Skeletal muscle satellite cell (primary cell): Measurements from ENCODE around the gene HOXB6.

Source experiments
- H3K27me3 ChIP-seq: 2 replicates; pipeline ENCODE4 v1.7.0; 2013; ENCODE audit warnings: low read length; ENCODE audit not compliant: control insufficient read depth, insufficient read depth
- H3K36me3 ChIP-seq: 2 replicates; pipeline ENCODE4 v1.7.0; 2013; ENCODE audit warnings: mild to moderate bottlenecking, control low read depth, low read length; ENCODE audit not compliant: insufficient read depth
- H3K4me1 ChIP-seq: 2 replicates; pipeline ENCODE4 v1.7.0; 2013; ENCODE audit warnings: low read length; ENCODE audit not compliant: control insufficient read depth, insufficient read depth
- H3K4me2 ChIP-seq: 2 replicates; pipeline ENCODE4 v1.7.0; 2013; ENCODE audit warnings: mild to moderate bottlenecking, low read length
- H3K4me3 ChIP-seq: 2 replicates; pipeline ENCODE4 v1.7.0; 2013; ENCODE audit warnings: low read length
- H3K9ac ChIP-seq: 2 replicates; pipeline ENCODE4 v1.7.0; 2013; ENCODE audit warnings: mild to moderate bottlenecking, low read depth, low read length, moderate library complexity
- H3K9me3 ChIP-seq: replicated peaks from 2 replicates; pipeline ENCODE4 v1.7.0; 2013; ENCODE audit warnings: mild to moderate bottlenecking, control low read depth, low read length

HOXB6 gene

GRCh38 chr17:48575066-48575582 is 29.7 kb downstream of the HOXB6 start:
- H3K9ac ChIP-seq = no peak overlapping the region
- H3K27me3 ChIP-seq = no peaks in the 10 kb centered on the region
- peaks cover 40% of the 10 kb centered on the region for H3K4me1 ChIP-seq
- H3K9me3 ChIP-seq = no peaks in the 10 kb centered on the region
- H3K4me2 ChIP-seq = no peak overlapping the region
- H3K36me3 ChIP-seq = peaks cover 8% of the 10 kb centered on the region
- no peak overlapping the region for H3K4me3 ChIP-seq

- H3K9me3 ChIP-seq = no peaks in the 10 kb centered on the region
- no peak overlapping the region for H3K4me3 ChIP-seq
- H3K4me1 ChIP-seq = peaks cover 44% of the 10 kb centered on the region
- no peaks in the 10 kb centered on the region for H3K27me3 ChIP-seq
- no peak overlapping the region for H3K4me2 ChIP-seq
- peaks cover 8% of the 10 kb centered on the region for H3K36me3 ChIP-seq
- H3K9ac ChIP-seq = no peak overlapping the region
Measured at GRCh38 chr17:48574505-48575065, 30.2 kb downstream of the HOXB6 start.

- peaks cover 34% of the 10 kb centered on the region for H3K4me1 ChIP-seq
- H3K27me3 ChIP-seq = no peaks in the 10 kb centered on the region
- peak overlapping the region; percentile 85 for H3K9ac ChIP-seq
- no peak overlapping the region for H3K4me3 ChIP-seq
- H3K36me3 ChIP-seq = peaks cover 8% of the 10 kb centered on the region
- H3K9me3 ChIP-seq = no peaks in the 10 kb centered on the region
- H3K4me2 ChIP-seq = peak overlapping the region; percentile 77
Measured at GRCh38 chr17:48571826-48572417, 32.9 kb downstream of the HOXB6 start.

GRCh38 chr17:48571024-48571818 is 33.6 kb downstream of the HOXB6 start:
- Histone ChIP-seq H3K4me2 (peak overlapping the region; percentile 77), H3K4me3 (peak overlapping the region; percentile 60), H3K4me1 (peaks cover 32% of the 10 kb centered on the region), H3K27me3 (no peaks in the 10 kb centered on the region), H3K36me3 (peaks cover 8% of the 10 kb centered on the region), H3K9ac (peak overlapping the region; percentile 85), H3K9me3 (no peaks in the 10 kb centered on the region)

- H3K4me1 ChIP-seq = peaks cover 34% of the 10 kb centered on the region
- H3K36me3 ChIP-seq = peaks cover 4% of the 10 kb centered on the region
- H3K4me3 ChIP-seq = peak overlapping the region; percentile 60
- no peaks in the 10 kb centered on the region for H3K27me3 ChIP-seq
- H3K4me2 ChIP-seq = peak overlapping the region; percentile 77
- peak overlapping the region; percentile 85 for H3K9ac ChIP-seq
- no peaks in the 10 kb centered on the region for H3K9me3 ChIP-seq
Measured at GRCh38 chr17:48570325-48571023, 34.3 kb downstream of the HOXB6 start.

- Histone ChIP-seq H3K9me3 (no peaks in the 10 kb centered on the region), H3K9ac (peak overlapping the region; percentile 85), H3K4me3 (peak overlapping the region; percentile 60), H3K4me2 (peak overlapping the region; percentile 77), H3K27me3 (no peaks in the 10 kb centered on the region), H3K4me1 (peaks cover 41% of the 10 kb centered on the region), H3K36me3 (peaks cover 2% of the 10 kb centered on the region)
Measured at GRCh38 chr17:48569674-48570324, 35.0 kb downstream of the HOXB6 start.

- Histone ChIP-seq H3K4me3 (no peak overlapping the region), H3K36me3 (no peaks in the 10 kb centered on the region), H3K9ac (no peak overlapping the region), H3K27me3 (no peaks in the 10 kb centered on the region), H3K4me1 (peaks cover 46% of the 10 kb centered on the region), H3K4me2 (no peak overlapping the region), H3K9me3 (no peaks in the 10 kb centered on the region)
Measured at GRCh38 chr17:48569240-48569582, 35.6 kb downstream of the HOXB6 start.

GRCh38 chr17:48568499-48569239 is 36.1 kb downstream of the HOXB6 start:
- Histone ChIP-seq H3K4me3 (no peak overlapping the region), H3K9ac (no peak overlapping the region), H3K4me2 (peak overlapping the region; percentile 31), H3K9me3 (no peaks in the 10 kb centered on the region), H3K36me3 (no peaks in the 10 kb centered on the region), H3K4me1 (peaks cover 51% of the 10 kb centered on the region), H3K27me3 (no peaks in the 10 kb centered on the region)

GRCh38 chr17:48567646-48568354 is 37.0 kb downstream of the HOXB6 start:
- no peak overlapping the region for H3K4me3 ChIP-seq
- H3K4me2 ChIP-seq = no peak overlapping the region
- H3K9me3 ChIP-seq = no peaks in the 10 kb centered on the region
- peaks cover 47% of the 10 kb centered on the region for H3K4me1 ChIP-seq
- H3K36me3 ChIP-seq = no peaks in the 10 kb centered on the region
- no peak overlapping the region for H3K9ac ChIP-seq
- no peaks in the 10 kb centered on the region for H3K27me3 ChIP-seq

- Histone ChIP-seq H3K36me3 (peaks cover under 1% of the 10 kb centered on the region), H3K9ac (no peak overlapping the region), H3K4me2 (no peak overlapping the region), H3K4me3 (no peak overlapping the region), H3K4me1 (peaks cover 42% of the 10 kb centered on the region), H3K9me3 (no peaks in the 10 kb centered on the region), H3K27me3 (no peaks in the 10 kb centered on the region)
Measured at GRCh38 chr17:48567209-48567608, 37.6 kb downstream of the HOXB6 start.
